WTC11 (cell line): Measurements from ENCODE around the gene RIMS4. TPM values are rescaled to one million over a fixed set of nuclear protein-coding genes. Genes with fewer than 3 reads are reported as not detected.

ENCODE experiments used
- ATAC-seq: fragments of 200-7000 bp; cut with Tn5 transposase; 2 replicates; pipeline ENCODE4 v1.10.0; 2021; ENCODE audit warnings: mild to moderate bottlenecking, moderate library complexity
- CTCF ChIA-PET: fragments of 300-600 bp; sonication (Branson Sonifier 250); formaldehyde crosslinking; loops from one replicate; lab custom pipeline; 2021; ENCODE audit warnings: antibody characterized with exemption; lab: Charles Lee
- POLR2A ChIA-PET: fragments of 350-600 bp; sonication (Branson Sonifier 250); formaldehyde crosslinking; loops from one replicate; lab custom pipeline; 2021; ENCODE audit warnings: antibody characterized with exemption; lab: Charles Lee
- DNase-seq: peaks from one replicate; pipeline ENCODE4 v3.0.0; 2021; ENCODE audit warnings: low spot score
- H3K27ac Mint-ChIP-seq: 2 replicates; pipeline ENCODE4 v1.8.0; 2021; ENCODE audit warnings: mixed read lengths
- H3K27me3 Mint-ChIP-seq: 2 replicates; pipeline ENCODE4 v1.8.0; 2021; ENCODE audit warnings: low read depth, mild to moderate bottlenecking, moderate library complexity, mixed read lengths
- H3K36me3 Mint-ChIP-seq: 2 replicates; pipeline ENCODE4 v1.8.0; 2021; ENCODE audit warnings: mixed read lengths
- H3K4me1 Mint-ChIP-seq: 2 replicates; pipeline ENCODE4 v1.8.0; 2022; ENCODE audit warnings: mixed read lengths
- H3K4me3 Mint-ChIP-seq: 2 replicates; pipeline ENCODE4 v1.8.0; 2021; ENCODE audit warnings: mild to moderate bottlenecking, moderate library complexity, mixed read lengths
- H3K9me3 Mint-ChIP-seq: 2 replicates; pipeline ENCODE4 v1.8.0; 2021; ENCODE audit warnings: mixed read lengths
- ERG ChIP-seq: fragments of 250-450 bp; sonication (Bioruptor Pico); IDR thresholded peaks from 2 replicates; pipeline ENCODE4 v1.8.0; 2021; ENCODE audit warnings: mild to moderate bottlenecking
- ESRRA ChIP-seq: sonication (generic); formaldehyde crosslinking; IDR thresholded peaks from 2 replicates; pipeline ENCODE4 v1.8.1; 2022; ENCODE audit warnings: mild to moderate bottlenecking, missing genetic modification reagents, borderline replicate concordance
- ETV6 ChIP-seq: sonication (generic); formaldehyde crosslinking; IDR thresholded peaks from 2 replicates; pipeline ENCODE4 v1.8.1; 2022; ENCODE audit warnings: mild to moderate bottlenecking, missing genetic modification reagents
- GTF2I ChIP-seq: fragments of 250-450 bp; sonication (Bioruptor Pico); conservative IDR thresholded peaks from 2 replicates; pipeline ENCODE4 v1.4.0; 2021; ENCODE audit warnings: mild to moderate bottlenecking
- IRF2 ChIP-seq: sonication (generic); formaldehyde crosslinking; IDR thresholded peaks from 2 replicates; pipeline ENCODE4 v1.8.0; 2022; ENCODE audit warnings: low read depth, missing genetic modification reagents, borderline replicate concordance
- JAZF1 ChIP-seq: fragments of 250-450 bp; sonication (Bioruptor Pico); IDR thresholded peaks from 2 replicates; pipeline ENCODE4 v1.9.0; 2021; ENCODE audit warnings: moderate library complexity, mild to moderate bottlenecking, inconsistent platforms
- JUN ChIP-seq: sonication (generic); formaldehyde crosslinking; IDR thresholded peaks from 2 replicates; pipeline ENCODE4 v1.8.0; 2023; ENCODE audit warnings: mild to moderate bottlenecking, missing genetic modification reagents
- MXD4 ChIP-seq: fragments of 250-450 bp; sonication (Bioruptor Pico); IDR thresholded peaks from 2 replicates; pipeline ENCODE4 v1.8.0; 2021; ENCODE audit warnings: mild to moderate bottlenecking, moderate library complexity, borderline replicate concordance
- NFATC4 ChIP-seq: fragments of 250-450 bp; sonication (Bioruptor Pico); IDR thresholded peaks from 2 replicates; pipeline ENCODE4 v1.9.0; 2021; ENCODE audit warnings: mild to moderate bottlenecking
- NR2C2 ChIP-seq: sonication (generic); formaldehyde crosslinking; IDR thresholded peaks from 2 replicates; pipeline ENCODE4 v1.8.0; 2022; ENCODE audit warnings: mild to moderate bottlenecking, missing genetic modification reagents
- TCF7 ChIP-seq: sonication (generic); formaldehyde crosslinking; IDR thresholded peaks from 2 replicates; pipeline ENCODE4 v1.8.0; 2022; ENCODE audit warnings: mild to moderate bottlenecking, low read depth, missing genetic modification reagents, moderate library complexity
- TEAD4 ChIP-seq: sonication (generic); formaldehyde crosslinking; IDR thresholded peaks from 2 replicates; pipeline ENCODE4 v1.8.0; 2022; ENCODE audit warnings: mild to moderate bottlenecking, missing genetic modification reagents
- TP53 ChIP-seq: sonication (generic); formaldehyde crosslinking; IDR thresholded peaks from 2 replicates; pipeline ENCODE4 v1.8.1; 2023; ENCODE audit warnings: mild to moderate bottlenecking, missing genetic modification reagents
- ZBTB21 ChIP-seq: sonication (generic); formaldehyde crosslinking; IDR thresholded peaks from 2 replicates; pipeline ENCODE4 v1.8.1; 2023; ENCODE audit warnings: mild to moderate bottlenecking, missing genetic modification reagents, borderline replicate concordance
- ZNF219 ChIP-seq: sonication (generic); formaldehyde crosslinking; IDR thresholded peaks from 2 replicates; pipeline ENCODE4 v1.8.0; 2023; ENCODE audit warnings: missing genetic modification reagents, mild to moderate bottlenecking, borderline replicate concordance
- ZNF396 ChIP-seq: fragments of 250-450 bp; sonication (Bioruptor Pico); IDR thresholded peaks from 2 replicates; pipeline ENCODE4 v1.8.0; 2021; ENCODE audit warnings: mild to moderate bottlenecking, moderate library complexity, borderline replicate concordance
- ZNF423 ChIP-seq: fragments of 250-450 bp; sonication (Bioruptor Pico); IDR thresholded peaks from 2 replicates; pipeline ENCODE4 v2.1.2; 2022; ENCODE audit warnings: mild to moderate bottlenecking, moderate library complexity
- total RNA-seq: library from RNA; stranded (reverse); gene quantifications from 3 replicates; pipeline ENCODE4 v1.2.3, GENCODE V29; 2021
- TF ChIP-seq, protein P1 (sequence below): sonication (generic); formaldehyde crosslinking; IDR thresholded peaks from 2 replicates; pipeline ENCODE4 v1.8.0; 2022; ENCODE audit warnings: mild to moderate bottlenecking, missing genetic modification reagents
- TF ChIP-seq, protein P2 (sequence below): sonication (generic); formaldehyde crosslinking; IDR thresholded peaks from 2 replicates; pipeline ENCODE4 v1.8.0; 2022; ENCODE audit warnings: mild to moderate bottlenecking, missing genetic modification reagents
- TF ChIP-seq, protein P3 (sequence below): sonication (generic); formaldehyde crosslinking; IDR thresholded peaks from 2 replicates; pipeline ENCODE4 v1.8.0; 2023; ENCODE audit warnings: missing genetic modification reagents, mild to moderate bottlenecking, borderline replicate concordance

The RIMS4 gene
- total RNA-seq, 1 experiment from 2014 or later = 24.8 TPM

DNA sequence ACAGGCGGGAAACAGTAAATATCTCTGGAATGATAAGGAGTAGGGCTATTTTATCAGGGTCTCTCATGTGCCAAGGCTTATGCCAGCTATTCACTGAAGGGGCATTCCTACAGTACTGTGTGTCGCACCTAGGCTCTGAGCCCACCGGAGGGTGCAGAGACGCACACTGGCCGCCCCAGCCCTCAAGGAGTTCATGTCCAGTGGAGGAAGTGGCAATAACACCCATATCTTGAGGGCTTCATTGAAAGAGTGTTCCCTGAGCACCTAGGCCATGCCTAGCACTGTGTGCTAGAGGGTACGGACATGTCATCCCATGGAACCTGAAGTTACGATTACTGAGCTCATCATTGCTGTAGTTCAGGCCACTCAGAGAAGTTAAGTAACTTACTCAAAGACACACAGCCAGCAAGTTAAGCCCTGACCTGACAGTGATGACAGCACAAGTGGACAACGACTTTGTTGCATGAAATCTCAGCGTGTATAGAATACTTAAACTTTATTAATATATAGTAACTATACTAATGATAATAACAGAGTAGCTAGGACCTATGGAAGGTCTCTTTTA, 86.5 kb downstream of the RIMS4 start (continued):
- TF ChIP-seq, protein P1, sequence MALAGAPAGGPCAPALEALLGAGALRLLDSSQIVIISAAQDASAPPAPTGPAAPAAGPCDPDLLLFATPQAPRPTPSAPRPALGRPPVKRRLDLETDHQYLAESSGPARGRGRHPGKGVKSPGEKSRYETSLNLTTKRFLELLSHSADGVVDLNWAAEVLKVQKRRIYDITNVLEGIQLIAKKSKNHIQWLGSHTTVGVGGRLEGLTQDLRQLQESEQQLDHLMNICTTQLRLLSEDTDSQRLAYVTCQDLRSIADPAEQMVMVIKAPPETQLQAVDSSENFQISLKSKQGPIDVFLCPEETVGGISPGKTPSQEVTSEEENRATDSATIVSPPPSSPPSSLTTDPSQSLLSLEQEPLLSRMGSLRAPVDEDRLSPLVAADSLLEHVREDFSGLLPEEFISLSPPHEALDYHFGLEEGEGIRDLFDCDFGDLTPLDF (CRISPR knock-in tag) = no peak
- TF ChIP-seq ZBTB21 (CRISPR knock-in tag) (no peak), JAZF1 (CRISPR knock-in tag) (no peak), IRF2 (CRISPR knock-in tag) (no peak), TEAD4 (no peak)
- TF ChIP-seq, protein P2, sequence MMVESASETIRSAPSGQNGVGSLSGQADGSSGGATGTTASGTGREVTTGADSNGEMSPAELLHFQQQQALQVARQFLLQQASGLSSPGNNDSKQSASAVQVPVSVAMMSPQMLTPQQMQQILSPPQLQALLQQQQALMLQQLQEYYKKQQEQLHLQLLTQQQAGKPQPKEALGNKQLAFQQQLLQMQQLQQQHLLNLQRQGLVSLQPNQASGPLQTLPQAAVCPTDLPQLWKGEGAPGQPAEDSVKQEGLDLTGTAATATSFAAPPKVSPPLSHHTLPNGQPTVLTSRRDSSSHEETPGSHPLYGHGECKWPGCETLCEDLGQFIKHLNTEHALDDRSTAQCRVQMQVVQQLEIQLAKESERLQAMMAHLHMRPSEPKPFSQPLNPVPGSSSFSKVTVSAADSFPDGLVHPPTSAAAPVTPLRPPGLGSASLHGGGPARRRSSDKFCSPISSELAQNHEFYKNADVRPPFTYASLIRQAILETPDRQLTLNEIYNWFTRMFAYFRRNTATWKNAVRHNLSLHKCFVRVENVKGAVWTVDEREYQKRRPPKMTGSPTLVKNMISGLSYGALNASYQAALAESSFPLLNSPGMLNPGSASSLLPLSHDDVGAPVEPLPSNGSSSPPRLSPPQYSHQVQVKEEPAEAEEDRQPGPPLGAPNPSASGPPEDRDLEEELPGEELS = no peak
- TF ChIP-seq, protein P3, sequence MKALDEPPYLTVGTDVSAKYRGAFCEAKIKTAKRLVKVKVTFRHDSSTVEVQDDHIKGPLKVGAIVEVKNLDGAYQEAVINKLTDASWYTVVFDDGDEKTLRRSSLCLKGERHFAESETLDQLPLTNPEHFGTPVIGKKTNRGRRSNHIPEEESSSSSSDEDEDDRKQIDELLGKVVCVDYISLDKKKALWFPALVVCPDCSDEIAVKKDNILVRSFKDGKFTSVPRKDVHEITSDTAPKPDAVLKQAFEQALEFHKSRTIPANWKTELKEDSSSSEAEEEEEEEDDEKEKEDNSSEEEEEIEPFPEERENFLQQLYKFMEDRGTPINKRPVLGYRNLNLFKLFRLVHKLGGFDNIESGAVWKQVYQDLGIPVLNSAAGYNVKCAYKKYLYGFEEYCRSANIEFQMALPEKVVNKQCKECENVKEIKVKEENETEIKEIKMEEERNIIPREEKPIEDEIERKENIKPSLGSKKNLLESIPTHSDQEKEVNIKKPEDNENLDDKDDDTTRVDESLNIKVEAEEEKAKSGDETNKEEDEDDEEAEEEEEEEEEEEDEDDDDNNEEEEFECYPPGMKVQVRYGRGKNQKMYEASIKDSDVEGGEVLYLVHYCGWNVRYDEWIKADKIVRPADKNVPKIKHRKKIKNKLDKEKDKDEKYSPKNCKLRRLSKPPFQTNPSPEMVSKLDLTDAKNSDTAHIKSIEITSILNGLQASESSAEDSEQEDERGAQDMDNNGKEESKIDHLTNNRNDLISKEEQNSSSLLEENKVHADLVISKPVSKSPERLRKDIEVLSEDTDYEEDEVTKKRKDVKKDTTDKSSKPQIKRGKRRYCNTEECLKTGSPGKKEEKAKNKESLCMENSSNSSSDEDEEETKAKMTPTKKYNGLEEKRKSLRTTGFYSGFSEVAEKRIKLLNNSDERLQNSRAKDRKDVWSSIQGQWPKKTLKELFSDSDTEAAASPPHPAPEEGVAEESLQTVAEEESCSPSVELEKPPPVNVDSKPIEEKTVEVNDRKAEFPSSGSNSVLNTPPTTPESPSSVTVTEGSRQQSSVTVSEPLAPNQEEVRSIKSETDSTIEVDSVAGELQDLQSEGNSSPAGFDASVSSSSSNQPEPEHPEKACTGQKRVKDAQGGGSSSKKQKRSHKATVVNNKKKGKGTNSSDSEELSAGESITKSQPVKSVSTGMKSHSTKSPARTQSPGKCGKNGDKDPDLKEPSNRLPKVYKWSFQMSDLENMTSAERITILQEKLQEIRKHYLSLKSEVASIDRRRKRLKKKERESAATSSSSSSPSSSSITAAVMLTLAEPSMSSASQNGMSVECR (CRISPR knock-in tag) = no peak

GRCh38 chr20:44723391-44723790, 87.0 kb downstream of the RIMS4 start:
- ATAC-seq = no peak
- CTCF ChIA-PET = interaction anchor here (1.1 to 2.7 kb wide), 3 partner anchors 8 to 39 kb away, joined by 4 to 23 read pairs (median 6); partner anchors contain the start of gene CCN5
- no peak overlapping the region for H3K4me3 Mint-ChIP-seq
- peak overlapping the region; percentile 69 for H3K27ac Mint-ChIP-seq
- DNase-seq = no peak
- H3K9me3 Mint-ChIP-seq = no peaks in the 10 kb centered on the region
- no peaks in the 10 kb centered on the region for H3K27me3 Mint-ChIP-seq
- TF ChIP-seq ERG (CRISPR knock-in tag) (no peak), TCF7 (CRISPR knock-in tag) (no peak), MXD4 (CRISPR knock-in tag) (no peak), NFATC4 (CRISPR knock-in tag) (no peak), NR2C2 (CRISPR knock-in tag) (no peak), GTF2I (CRISPR knock-in tag) (no peak), ZNF219 (CRISPR knock-in tag) (no peak)
- no peaks in the 10 kb centered on the region for H3K36me3 Mint-ChIP-seq
- POLR2A ChIA-PET = no interaction called here
- H3K4me1 Mint-ChIP-seq = peaks cover 16% of the 10 kb centered on the region

DNA sequence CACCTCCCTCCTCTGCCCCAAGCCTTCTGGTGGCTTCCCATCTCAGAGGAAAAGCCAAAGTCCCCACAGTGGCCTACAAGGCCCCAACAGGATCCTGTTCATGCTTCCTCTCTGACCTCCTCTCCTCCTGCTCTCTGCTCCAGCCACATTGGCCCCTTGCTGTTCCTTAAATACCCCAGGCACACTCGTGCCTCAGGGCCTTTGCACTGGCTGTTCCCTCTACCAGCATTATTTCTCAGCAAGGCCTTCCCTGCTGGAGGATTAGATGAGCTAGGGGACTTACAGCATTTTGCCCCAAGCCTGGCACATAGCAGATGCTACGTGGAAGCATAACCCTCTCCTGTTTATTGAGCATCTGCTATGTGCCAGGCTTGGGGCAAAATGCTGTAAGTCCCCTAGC, 87.4 kb downstream of the RIMS4 start:
- ATAC-seq (no peak), DNase-seq (no peak)
- no peaks in the 10 kb centered on the region for H3K9me3 Mint-ChIP-seq
- POLR2A ChIA-PET = no interaction called here
- no peaks in the 10 kb centered on the region for H3K27me3 Mint-ChIP-seq
- CTCF ChIA-PET = interaction anchor here (1.1 to 2.7 kb wide), 3 partner anchors 8 to 38 kb away, joined by 4 to 23 read pairs (median 6); partner anchors contain the start of gene CCN5
- no peak overlapping the region for H3K27ac Mint-ChIP-seq
- peaks cover 14% of the 10 kb centered on the region for H3K4me1 Mint-ChIP-seq
- no peaks in the 10 kb centered on the region for H3K36me3 Mint-ChIP-seq
- H3K4me3 Mint-ChIP-seq = no peak overlapping the region
- TF ChIP-seq ESRRA (no peak), ZNF423 (CRISPR knock-in tag) (no peak), ETV6 (CRISPR knock-in tag) (no peak), JUN (CRISPR knock-in tag) (no peak), TP53 (CRISPR knock-in tag) (no peak), ZNF396 (CRISPR knock-in tag) (no peak), ZNF219 (CRISPR knock-in tag) (no peak)
- TF ChIP-seq, protein P2 = no peak
